GM12892 (cell line): ENCODE measurements around the gene BTG4.

Experiments
- POLR2A ChIP-seq: IDR thresholded peaks from 2 replicates; pipeline ENCODE4 v1.6.1; 2011; ENCODE audit warnings: low read depth, low read length, control low read depth
- POLR2AphosphoS5 ChIP-seq: IDR thresholded peaks from 2 replicates; pipeline ENCODE4 v1.6.1; 2011; ENCODE audit warnings: low read depth, low read length, control low read depth
- TAF1 ChIP-seq: IDR thresholded peaks from 2 replicates; pipeline ENCODE4 v1.6.1; 2011; ENCODE audit warnings: low read depth, mild to moderate bottlenecking, control low read depth, low read length, borderline replicate concordance

DNA sequence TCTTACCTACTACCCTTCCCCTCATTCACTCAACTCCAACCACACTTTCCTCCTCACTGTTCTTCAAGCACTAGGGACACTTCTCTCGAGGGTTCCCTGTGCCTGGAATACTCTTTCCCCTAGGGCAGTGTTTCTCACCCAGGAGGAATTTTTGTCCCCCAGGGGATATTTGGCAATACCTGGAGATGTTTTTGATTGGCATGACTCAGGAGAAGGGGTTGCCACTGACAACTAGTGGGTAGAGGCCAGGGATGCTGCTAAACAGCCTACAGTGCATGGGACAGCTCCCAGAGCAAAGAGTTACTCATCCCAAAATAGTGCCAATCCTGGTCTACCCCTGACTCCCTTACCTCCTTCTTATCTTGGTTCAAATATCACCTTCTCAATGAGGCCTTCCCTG, 40.0 kb downstream of the BTG4 start:
- TF ChIP-seq TAF1 = no peak
- TF ChIP-seq POLR2A = no peak
- TF ChIP-seq POLR2AphosphoS5 = no peak
